T-helper 17 cell (primary cell): ENCODE data around the gene TRMT2B. TPM values are rescaled to one million over a fixed set of nuclear protein-coding genes. Genes with fewer than 3 reads are reported as not detected.
"Not testable (repeated sequence)": the region's sequence is repeated elsewhere in the genome, so short reads cannot be mapped to it uniquely, and the experiment has no call there.

Source experiments
- ATAC-seq: fragments of 150-1000 bp; cut with Tn5 transposase; 2 replicates; pipeline ENCODE4 v1.10.0; 2021; ENCODE audit warnings: mild to moderate bottlenecking, moderate library complexity
- DNase-seq, 3 donors: peaks; one replicate each; pipeline versions ENCODE4 v3.0.0 to v3.0.0-alpha.2; 2020 to 2021
- H3K9me3 ChIP-seq: one replicate; pipeline ENCODE4 v1.7.0; 2013; ENCODE audit warnings: low read length, mild to moderate bottlenecking; ENCODE audit not compliant: control insufficient read depth, poor library complexity, severe bottlenecking
- H3K27ac Mint-ChIP-seq: one replicate; pipeline ENCODE4 v1.8.0; 2022; ENCODE audit warnings: mild to moderate bottlenecking, moderate library complexity, mixed read lengths
- H3K27me3 Mint-ChIP-seq: one replicate; pipeline ENCODE4 v1.8.0; 2022; ENCODE audit warnings: mixed read lengths
- H3K36me3 Mint-ChIP-seq: one replicate; pipeline ENCODE4 v1.8.0; 2022; ENCODE audit warnings: low read depth, mixed read lengths
- H3K4me1 Mint-ChIP-seq: one replicate; pipeline ENCODE4 v1.8.0; 2022; ENCODE audit warnings: mild to moderate bottlenecking, mixed read lengths
- H3K4me3 Mint-ChIP-seq: one replicate; pipeline ENCODE4 v1.8.0; 2022; ENCODE audit warnings: mild to moderate bottlenecking, moderate library complexity, mixed read lengths
- total RNA-seq, 4 donors: library from RNA in 2 of 4; stranded (reverse) in 2 of 4; gene quantifications; one replicate each; pipeline ENCODE4 v1.2.3 and lab custom pipeline; 2022 to 2026

Gene TRMT2B
- total RNA-seq, 2 donors from 2014 or later, result 30.5 to 35.3 TPM

- H3K27me3 Mint-ChIP-seq, result no peaks in the 10 kb centered on the region
- H3K4me1 Mint-ChIP-seq, result peaks cover 12% of the 10 kb centered on the region
- peaks cover 2% of the 10 kb centered on the region for H3K36me3 Mint-ChIP-seq
- H3K4me3 Mint-ChIP-seq, result peak overlapping the region; percentile 92
- ATAC-seq, result no peak
- no peaks in the 10 kb centered on the region for H3K9me3 ChIP-seq
- no peak for DNase-seq
- H3K27ac Mint-ChIP-seq, result peak overlapping the region; percentile 89
Observed at GRCh38 chrX:101051153-101051548, 760 bp downstream of the TRMT2B start.

GRCh38 chrX:101040197-101040596 lies 11.7 kb downstream of the TRMT2B start:
- no peak overlapping the region for H3K4me3 Mint-ChIP-seq
- no peaks in the 10 kb centered on the region for H3K9me3 ChIP-seq
- no peak overlapping the region for H3K27ac Mint-ChIP-seq
- H3K36me3 Mint-ChIP-seq, result no peaks in the 10 kb centered on the region
- peaks cover 5% of the 10 kb centered on the region for H3K4me1 Mint-ChIP-seq
- ATAC-seq, result no peak
- H3K27me3 Mint-ChIP-seq, result no peaks in the 10 kb centered on the region
- DNase-seq, result no peak

- peaks cover 2% of the 10 kb centered on the region for H3K4me1 Mint-ChIP-seq
- ATAC-seq (no peak), DNase-seq (no peak)
- no peaks in the 10 kb centered on the region for H3K9me3 ChIP-seq
- H3K36me3 Mint-ChIP-seq, result no peaks in the 10 kb centered on the region
- H3K27ac Mint-ChIP-seq, result no peak overlapping the region
- H3K27me3 Mint-ChIP-seq, result no peaks in the 10 kb centered on the region
- H3K4me3 Mint-ChIP-seq, result no peak overlapping the region
Observed at GRCh38 chrX:101037231-101037630, 14.7 kb downstream of the TRMT2B start.

- DNase-seq (no peak), ATAC-seq (no peak)
- no peaks in the 10 kb centered on the region for H3K27me3 Mint-ChIP-seq
- H3K9me3 ChIP-seq, result no peaks in the 10 kb centered on the region
- no peak overlapping the region for H3K27ac Mint-ChIP-seq
- no peak overlapping the region for H3K4me3 Mint-ChIP-seq
- peaks cover 12% of the 10 kb centered on the region for H3K4me1 Mint-ChIP-seq
- H3K36me3 Mint-ChIP-seq, result peaks cover 16% of the 10 kb centered on the region
Observed at GRCh38 chrX:101029665-101030064, 22.2 kb downstream of the TRMT2B start.

GRCh38 chrX:101028562-101028961 lies 23.3 kb downstream of the TRMT2B start:
- ATAC-seq, result no peak
- Mint-ChIP-seq H3K27me3 (no peaks in the 10 kb centered on the region), H3K4me1 (peaks cover 12% of the 10 kb centered on the region), H3K4me3 (no peak overlapping the region), H3K27ac (no peak overlapping the region), H3K36me3 (peaks cover 16% of the 10 kb centered on the region)
- no peak for DNase-seq
- H3K9me3 ChIP-seq, result no peaks in the 10 kb centered on the region

GRCh38 chrX:101025126-101025525 lies 26.8 kb downstream of the TRMT2B start:
- no peaks in the 10 kb centered on the region for H3K27me3 Mint-ChIP-seq
- DNase-seq (no peak), ATAC-seq (no peak)
- H3K9me3 ChIP-seq, result no peaks in the 10 kb centered on the region
- no peak overlapping the region for H3K4me3 Mint-ChIP-seq
- peaks cover 16% of the 10 kb centered on the region for H3K36me3 Mint-ChIP-seq
- H3K4me1 Mint-ChIP-seq, result peaks cover 12% of the 10 kb centered on the region
- H3K27ac Mint-ChIP-seq, result peak overlapping the region; percentile 9

GRCh38 chrX:101022020-101022419 lies 29.9 kb downstream of the TRMT2B start:
- H3K4me1 Mint-ChIP-seq, result peaks cover 3% of the 10 kb centered on the region
- H3K27ac Mint-ChIP-seq, result no peak overlapping the region
- H3K27me3 Mint-ChIP-seq, result no peaks in the 10 kb centered on the region
- DNase-seq (no peak), ATAC-seq (no peak)
- H3K36me3 Mint-ChIP-seq, result peaks cover 3% of the 10 kb centered on the region
- no peak overlapping the region for H3K4me3 Mint-ChIP-seq
- no peaks in the 10 kb centered on the region for H3K9me3 ChIP-seq

GRCh38 chrX:101012031-101012430 lies 39.9 kb downstream of the TRMT2B start:
- H3K27me3 Mint-ChIP-seq, DNase-seq, H3K27ac Mint-ChIP-seq, H3K4me3 Mint-ChIP-seq, H3K4me1 Mint-ChIP-seq, ATAC-seq, H3K9me3 ChIP-seq, H3K36me3 Mint-ChIP-seq: not testable (repeated sequence)

- no peaks in the 10 kb centered on the region for H3K9me3 ChIP-seq
- no peak for DNase-seq
- Mint-ChIP-seq H3K4me1 (no peaks in the 10 kb centered on the region), H3K36me3 (peaks cover 3% of the 10 kb centered on the region), H3K27ac (no peak overlapping the region), H3K27me3 (no peaks in the 10 kb centered on the region), H3K4me3 (no peak overlapping the region)
- no peak for ATAC-seq
Observed at GRCh38 chrX:101009090-101009489, 42.8 kb downstream of the TRMT2B start.

- Mint-ChIP-seq H3K27me3 (no peaks in the 10 kb centered on the region), H3K4me3 (no peak overlapping the region), H3K4me1 (no peaks in the 10 kb centered on the region), H3K36me3 (no peaks in the 10 kb centered on the region), H3K27ac (no peak overlapping the region)
- DNase-seq (no peak), ATAC-seq (no peak)
- H3K9me3 ChIP-seq, result no peaks in the 10 kb centered on the region
Observed at GRCh38 chrX:100999451-100999850, 52.5 kb downstream of the TRMT2B start.

- no peaks in the 10 kb centered on the region for H3K27me3 Mint-ChIP-seq
- no peak for DNase-seq
Observed at GRCh38 chrX:100995469-100995868, 56.4 kb downstream of the TRMT2B start.

GRCh38 chrX:100994352-100995281 lies 57.3 kb downstream of the TRMT2B start:
- ATAC-seq, result no peak

More at GRCh38 chrX:100995469-100995868, 56.4 kb downstream of the TRMT2B start:
- ATAC-seq, result no peak
- no peaks in the 10 kb centered on the region for H3K9me3 ChIP-seq
- H3K4me3 Mint-ChIP-seq, result no peak overlapping the region
- no peaks in the 10 kb centered on the region for H3K4me1 Mint-ChIP-seq
- no peaks in the 10 kb centered on the region for H3K36me3 Mint-ChIP-seq
- no peak overlapping the region for H3K27ac Mint-ChIP-seq

GRCh38 chrX:100990139-100990538 lies 61.8 kb downstream of the TRMT2B start:
- H3K4me3 Mint-ChIP-seq, result no peak overlapping the region
- ATAC-seq (no peak), DNase-seq (no peak)
- no peak overlapping the region for H3K27ac Mint-ChIP-seq
- H3K4me1 Mint-ChIP-seq, result no peaks in the 10 kb centered on the region
- no peaks in the 10 kb centered on the region for H3K9me3 ChIP-seq
- peaks cover 2% of the 10 kb centered on the region for H3K36me3 Mint-ChIP-seq
- no peaks in the 10 kb centered on the region for H3K27me3 Mint-ChIP-seq

More at GRCh38 chrX:100994352-100995281, 57.3 kb downstream of the TRMT2B start:
- Mint-ChIP-seq H3K27ac (no peak overlapping the region), H3K4me1 (no peaks in the 10 kb centered on the region), H3K4me3 (no peak overlapping the region), H3K27me3 (no peaks in the 10 kb centered on the region), H3K36me3 (peaks cover 1% of the 10 kb centered on the region)
- DNase-seq, result no peak
- H3K9me3 ChIP-seq, result no peaks in the 10 kb centered on the region

GRCh38 chrX:100984818-100985217 lies 67.1 kb downstream of the TRMT2B start:
- Mint-ChIP-seq H3K4me3 (no peak overlapping the region), H3K27me3 (no peaks in the 10 kb centered on the region), H3K4me1 (no peaks in the 10 kb centered on the region), H3K27ac (no peak overlapping the region), H3K36me3 (peaks cover 2% of the 10 kb centered on the region)
- no peak for ATAC-seq
- DNase-seq, result no peak
- no peaks in the 10 kb centered on the region for H3K9me3 ChIP-seq
